ENCODE measurements around the gene OR1D5. TPM values are rescaled to one million over a fixed set of nuclear protein-coding genes. Genes with fewer than 3 reads are reported as not detected.

OR1D5 gene
- total and polyA plus RNA-seq, 2 of the 8 experiments (the other 6 are each of a cell fraction or from before 2014, with no cell fraction given), result not detected

DNA sequence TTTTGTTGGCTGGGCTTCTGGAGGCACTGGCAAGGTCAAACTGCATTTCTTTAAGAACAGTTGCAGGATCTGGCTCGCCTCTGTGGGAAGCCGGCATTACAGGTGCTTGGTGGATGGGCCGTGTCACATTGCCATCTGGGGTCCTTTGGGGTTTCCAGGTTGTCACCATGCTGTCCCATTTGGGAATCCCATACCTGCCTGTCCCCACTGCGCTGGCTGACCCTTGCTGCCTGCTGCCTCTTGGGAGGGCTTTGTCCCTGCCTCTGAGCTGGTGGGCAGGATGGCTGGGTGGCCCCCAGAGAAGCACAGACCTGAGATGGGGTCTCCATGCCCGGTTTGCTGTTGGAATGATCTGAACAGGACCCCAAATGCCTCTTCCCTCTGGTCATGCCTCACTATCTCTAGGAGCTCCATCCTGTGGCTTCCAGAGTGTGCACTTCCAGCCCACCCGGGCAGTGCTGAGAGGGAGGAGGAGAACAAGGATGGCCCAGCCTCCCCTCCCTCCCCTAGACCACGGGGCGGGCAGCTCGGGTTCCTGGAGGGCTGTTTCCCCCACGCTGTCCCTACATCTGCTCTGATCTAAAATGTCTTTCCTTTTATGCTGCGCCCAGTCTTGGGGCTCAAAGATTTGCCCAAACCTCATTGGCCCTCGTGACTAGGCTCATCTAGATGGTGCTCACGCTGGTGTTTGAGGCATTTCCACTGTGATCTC, 28.0 kb downstream of the OR1D5 start:
- Histone ChIP-seq H3K27me3 (replicated peaks in 1 of 4; ENCODE audit: control insufficient read depth in 3 of 4, extremely low read depth in 1 of 4, insufficient read depth in 3 of 4, low read length in 3 of 4) (no peaks in the 10 kb centered on the region), H3K9me3 (ENCODE audit: insufficient read depth in 2 of 2, low read depth in 1 of 2, low read length in 1 of 2) (no peaks in the 10 kb centered on the region), H3K23me2 (ENCODE audit: low read depth, low read length) (no peaks in the 10 kb centered on the region), H4K20me1 (replicated peaks in 1 of 2; ENCODE audit: control insufficient read depth in 1 of 2, insufficient read depth in 2 of 2, low read length in 2 of 2) (peaks cover 2% of the 10 kb centered on the region in 2 experiments), H3K4ac (replicated peaks; ENCODE audit: insufficient read length, low read depth, low read length) (no peak overlapping the region), H3K36me3 (ENCODE audit: control insufficient read depth in 2 of 4, insufficient read depth in 4 of 4, low read length in 3 of 4) (peaks cover 0 to 9% (median 5%) of the 10 kb centered on the region in 4 experiments; a peak in 3 of 8 replicates), H3K9ac (replicated peaks in 1 of 4; ENCODE audit: extremely low read depth in 1 of 4, low read depth in 3 of 4, low read length in 3 of 4) (no peak overlapping the region), H3K79me2 (ENCODE audit: control insufficient read depth in 1 of 2, insufficient read depth in 2 of 2, low read length in 2 of 2) (no peaks in the 10 kb centered on the region), H3K18ac (ENCODE audit: extremely low read depth, low read length) (no peak overlapping the region), H3K14ac (ENCODE audit: insufficient read length) (no peak overlapping the region), H3K4me1 (replicated peaks in 1 of 4; ENCODE audit: control insufficient read depth in 3 of 4, insufficient read depth in 4 of 4, low read length in 3 of 4) (no peaks in the 10 kb centered on the region; a peak in 1 of 7 replicates), H2BK15ac (ENCODE audit: low read length) (no peak overlapping the region), H3K4me2 (ENCODE audit: insufficient read depth in 1 of 2, low read depth in 2 of 2, low read length in 2 of 2) (no peak overlapping the region), H4K91ac (replicated peaks; ENCODE audit: insufficient read length, low read length) (no peak overlapping the region), H2BK20ac (ENCODE audit: low read length) (no peak overlapping the region), H4K5ac (ENCODE audit: insufficient read length, low read depth, low read length) (no peak overlapping the region), H3K4me3 (ENCODE audit: extremely low read depth in 1 of 4, insufficient read depth in 2 of 4, low read depth in 3 of 4, low read length in 4 of 4) (no peak overlapping the region), H4K8ac (ENCODE audit: extremely low read depth, insufficient read depth, low read length) (no peak overlapping the region), H3K27ac (ENCODE audit: low read depth, low read length) (no peak overlapping the region), H2BK12ac (ENCODE audit: low read depth, low read length) (no peak overlapping the region), H3K23ac (ENCODE audit: insufficient read length) (no peak overlapping the region), H2AFZ (ENCODE audit: low read length) (no peak overlapping the region), H2AK5ac (ENCODE audit: low read depth, low read length) (no peak overlapping the region), H3K56ac (replicated peaks; ENCODE audit: insufficient read length, low read depth, low read length) (no peak overlapping the region), H3K79me1 (ENCODE audit: low read depth, low read length) (no peaks in the 10 kb centered on the region), H2BK5ac (ENCODE audit: low read depth, low read length) (no peak overlapping the region), H2BK120ac (replicated peaks; ENCODE audit: low read depth, low read length) (no peak overlapping the region)
- FAIRE-seq (no peak), DNase-seq (ENCODE audit: low read depth in 1 of 2, low spot score in 2 of 2) (no peak)
- 82% methylated on average over 12 of the region's 13 CpGs; no CpG with 5 or more reads in 1 of the 2 experiments for WGBS, 2 experiments (ENCODE audit: extremely low coverage in 1 of 2, insufficient coverage in 1 of 2, insufficient read length in 1 of 2, insufficient replicate concordance in 2 of 2, low coverage in 1 of 2, low lambda C conversion rate in 2 of 2, missing lambda C conversion rate in 1 of 2)
- ChIA-PET POLR2A (ENCODE audit: partially characterized antibody) (interaction anchor here (1.3 kb wide), 1 partner anchor 8 kb away, joined by 5 read pairs; no protein-coding TSS in a partner anchor), CTCF (ENCODE audit: partially characterized antibody) (interaction anchor here (0.6 to 1.5 kb wide), 4 partner anchors 8 to 328 kb away, joined by 3 to 5 read pairs (median 3); no protein-coding TSS in a partner anchor)
- TF ChIP-seq SP4 (IDR thresholded peaks at IDR 0.05; ENCODE audit: low read length) (no peak), POU5F1 (IDR thresholded peaks at IDR 0.05; ENCODE audit: low read depth, low read length) (no peak), SP2 (IDR thresholded peaks at IDR 0.05; ENCODE audit: low read length) (no peak), CREB1 (IDR thresholded peaks at IDR 0.05) (no peak), HDAC2 (IDR thresholded peaks at IDR 0.05; ENCODE audit: borderline replicate concordance in 1 of 2, low read depth in 2 of 2, low read length in 2 of 2) (no peak), SIN3A (conservative IDR thresholded peaks at IDR 0.05 in 1 of 2, IDR thresholded peaks at IDR 0.05 in 1 of 2; ENCODE audit: low read depth in 1 of 2, low read length in 2 of 2) (no peak), TBP (IDR thresholded peaks at IDR 0.05; ENCODE audit: low read depth, low read length) (no peak), RFX5 (IDR thresholded peaks at IDR 0.05; ENCODE audit: borderline replicate concordance, low read depth, low read length) (no peak), SAP30 (IDR thresholded peaks at IDR 0.05; ENCODE audit: insufficient read depth, insufficient replicate concordance, low read length) (no peak), BRCA1 (IDR thresholded peaks at IDR 0.05; ENCODE audit: low read depth, low read length) (no peak), PHF8 (conservative IDR thresholded peaks at IDR 0.05; ENCODE audit: low read depth, low read length) (no peak), KDM4A (IDR thresholded peaks at IDR 0.05; ENCODE audit: low read depth, low read length, severe bottlenecking) (no peak), TAF1 (IDR thresholded peaks at IDR 0.05; ENCODE audit: low read depth, low read length) (no peak)
